Measurements from ENCODE around the gene TMEM242.

TMEM242 gene

GRCh38 chr6:157269261-157269794 is 54.0 kb downstream of the TMEM242 start:
- H3K4me3 ChIP-seq (ENCODE audit: low read depth, low read length) = no peak overlapping the region
- no peak for DNase-seq (ENCODE audit: low read depth)
- TF ChIP-seq CTCF (IDR thresholded peaks at IDR 0.05; ENCODE audit: insufficient read depth, low read depth, low read length, missing control alignments) = no peak

DNA sequence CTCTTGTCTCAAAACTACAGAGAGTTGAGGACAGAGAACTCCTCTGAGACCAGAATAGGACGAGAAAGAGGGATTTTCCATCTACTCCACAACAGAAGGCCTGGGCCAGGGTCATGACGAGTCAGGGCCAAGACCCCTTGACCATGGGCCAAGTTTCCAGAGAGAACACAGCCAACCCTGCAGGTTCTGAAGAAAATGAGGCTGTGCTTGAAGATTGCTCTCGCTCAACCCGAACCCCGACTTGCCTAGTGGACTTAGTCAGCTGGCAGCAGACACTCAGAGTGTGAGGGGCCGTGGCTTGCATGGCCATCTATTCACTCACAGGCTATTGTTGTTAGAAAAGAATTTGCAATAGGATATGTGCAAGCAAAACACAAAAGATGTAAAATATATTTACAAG is 54.5 kb downstream of the TMEM242 start:
- no peak for TF ChIP-seq CTCF (IDR thresholded peaks at IDR 0.05; ENCODE audit: insufficient read depth, low read depth, low read length, missing control alignments)
- no peak overlapping the region for H3K4me3 ChIP-seq (ENCODE audit: low read depth, low read length)
- DNase-seq (ENCODE audit: low read depth) = no peak

DNA sequence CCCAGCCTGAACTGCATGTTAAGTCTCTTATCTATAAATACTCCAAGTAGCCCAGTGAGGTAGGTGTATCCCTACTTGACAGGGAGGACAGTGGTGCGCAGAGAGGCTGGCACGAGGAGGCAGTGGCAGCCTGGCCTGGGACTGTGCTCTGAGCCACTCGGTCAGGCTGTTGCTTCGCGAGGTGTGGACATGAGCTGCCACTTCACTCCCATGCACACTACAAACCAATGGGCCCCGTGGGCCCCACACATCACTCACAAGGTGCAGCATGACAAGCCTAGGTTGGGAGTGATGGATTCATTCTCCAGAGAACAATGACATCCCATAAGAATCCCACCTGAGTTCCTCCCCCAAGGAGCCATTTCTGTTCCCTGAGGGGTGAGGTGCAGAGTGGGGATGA is 54.9 kb downstream of the TMEM242 start:
- H3K4me3 ChIP-seq (ENCODE audit: low read depth, low read length) = no peak overlapping the region
- DNase-seq (ENCODE audit: low read depth) = no peak
- no peak for TF ChIP-seq CTCF (IDR thresholded peaks at IDR 0.05; ENCODE audit: insufficient read depth, low read depth, low read length, missing control alignments)

DNA sequence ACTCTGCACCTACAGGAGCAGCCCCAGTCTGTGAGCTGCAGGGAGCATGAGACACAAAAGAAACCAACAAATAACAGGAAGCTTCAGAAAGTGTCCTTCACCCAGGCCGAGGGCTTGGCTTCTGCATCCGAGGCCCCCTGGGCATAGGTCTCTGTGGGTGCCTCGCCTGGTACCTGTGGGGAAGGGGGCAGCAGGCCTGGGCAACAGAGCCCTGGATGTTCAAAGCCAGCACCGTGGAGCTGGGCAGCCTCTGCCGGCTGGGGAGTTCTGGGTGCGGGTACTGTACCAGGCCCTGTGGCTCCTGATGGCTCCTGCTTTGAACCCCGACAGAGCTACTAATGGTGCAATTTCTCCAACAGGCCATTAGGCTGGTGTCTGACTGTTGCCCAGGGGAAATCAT is 55.7 kb downstream of the TMEM242 start:
- no peak overlapping the region for H3K4me3 ChIP-seq (ENCODE audit: low read depth, low read length)
- DNase-seq (ENCODE audit: low read depth) = no peak
- no peak for TF ChIP-seq CTCF (IDR thresholded peaks at IDR 0.05; ENCODE audit: insufficient read depth, low read depth, low read length, missing control alignments)

- no peak overlapping the region for H3K4me3 ChIP-seq (ENCODE audit: low read depth, low read length)
- TF ChIP-seq CTCF (IDR thresholded peaks at IDR 0.05; ENCODE audit: insufficient read depth, low read depth, low read length, missing control alignments) = no peak
- no peak for DNase-seq (ENCODE audit: low read depth)
Observed at GRCh38 chr6:157267109-157267611, 56.2 kb downstream of the TMEM242 start.

DNA sequence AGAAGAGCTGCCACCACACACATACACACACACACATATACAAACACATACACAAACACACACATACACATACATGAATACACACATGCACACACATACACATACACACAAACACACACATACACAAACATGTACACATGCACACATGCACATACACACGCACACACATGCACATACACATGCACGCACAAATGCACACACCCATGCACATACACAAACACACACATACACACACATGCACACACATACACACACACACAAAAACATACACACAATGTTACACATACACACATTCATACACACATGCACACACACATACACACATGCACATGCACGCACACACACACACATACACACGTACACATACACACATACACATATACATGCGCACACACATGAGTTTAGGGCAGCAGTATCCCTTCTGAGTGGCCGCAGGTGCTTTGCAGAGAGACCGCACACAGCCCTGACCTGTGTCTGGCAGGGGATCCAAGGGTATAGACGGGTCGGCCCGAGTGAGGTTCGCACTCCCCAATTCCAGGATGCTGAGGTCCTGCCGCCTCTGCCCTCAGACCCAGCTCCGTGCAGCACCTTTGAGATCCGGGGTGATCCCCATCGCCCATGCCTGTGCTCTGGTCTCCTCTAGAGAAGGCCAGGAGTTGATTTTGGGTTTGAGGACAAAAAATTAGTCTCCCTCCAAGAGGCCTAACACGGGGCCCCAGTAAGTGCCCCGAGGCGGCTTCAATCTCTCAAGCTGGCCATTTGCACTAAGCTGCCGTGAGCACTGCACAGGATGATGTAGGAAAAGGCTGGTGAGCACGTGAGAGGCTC is 56.8 kb downstream of the TMEM242 start:
- TF ChIP-seq CTCF (IDR thresholded peaks at IDR 0.05; ENCODE audit: insufficient read depth, low read depth, low read length, missing control alignments) = no peak

More for the DNA sequence above, 56.8 kb downstream of the TMEM242 start:
- no peak overlapping the region for H3K4me3 ChIP-seq (ENCODE audit: low read depth, low read length)
- DNase-seq (ENCODE audit: low read depth) = no peak
